ENCODE data around the gene TNRC6C.

- TF ChIP-seq, protein P1, sequence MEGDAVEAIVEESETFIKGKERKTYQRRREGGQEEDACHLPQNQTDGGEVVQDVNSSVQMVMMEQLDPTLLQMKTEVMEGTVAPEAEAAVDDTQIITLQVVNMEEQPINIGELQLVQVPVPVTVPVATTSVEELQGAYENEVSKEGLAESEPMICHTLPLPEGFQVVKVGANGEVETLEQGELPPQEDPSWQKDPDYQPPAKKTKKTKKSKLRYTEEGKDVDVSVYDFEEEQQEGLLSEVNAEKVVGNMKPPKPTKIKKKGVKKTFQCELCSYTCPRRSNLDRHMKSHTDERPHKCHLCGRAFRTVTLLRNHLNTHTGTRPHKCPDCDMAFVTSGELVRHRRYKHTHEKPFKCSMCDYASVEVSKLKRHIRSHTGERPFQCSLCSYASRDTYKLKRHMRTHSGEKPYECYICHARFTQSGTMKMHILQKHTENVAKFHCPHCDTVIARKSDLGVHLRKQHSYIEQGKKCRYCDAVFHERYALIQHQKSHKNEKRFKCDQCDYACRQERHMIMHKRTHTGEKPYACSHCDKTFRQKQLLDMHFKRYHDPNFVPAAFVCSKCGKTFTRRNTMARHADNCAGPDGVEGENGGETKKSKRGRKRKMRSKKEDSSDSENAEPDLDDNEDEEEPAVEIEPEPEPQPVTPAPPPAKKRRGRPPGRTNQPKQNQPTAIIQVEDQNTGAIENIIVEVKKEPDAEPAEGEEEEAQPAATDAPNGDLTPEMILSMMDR (IDR thresholded peaks at IDR 0.05): no peak
- TF ChIP-seq EP300 (IDR thresholded peaks at IDR 0.05): no peak
- TF ChIP-seq POLR2A (IDR thresholded peaks at IDR 0.05): no peak
These were observed 106.2 kb downstream of the TNRC6C start for GRCh38 chr17:78064708-78065107.

Data from sigmoid colon (tissue), 4 donors.